ENCODE data around the gene TSPO2. TPM values are rescaled to one million over a fixed set of nuclear protein-coding genes. Genes with fewer than 3 reads are reported as not detected.

The TSPO2 gene
- polyA plus RNA-seq, 1 donor: 0.93 TPM

DNA sequence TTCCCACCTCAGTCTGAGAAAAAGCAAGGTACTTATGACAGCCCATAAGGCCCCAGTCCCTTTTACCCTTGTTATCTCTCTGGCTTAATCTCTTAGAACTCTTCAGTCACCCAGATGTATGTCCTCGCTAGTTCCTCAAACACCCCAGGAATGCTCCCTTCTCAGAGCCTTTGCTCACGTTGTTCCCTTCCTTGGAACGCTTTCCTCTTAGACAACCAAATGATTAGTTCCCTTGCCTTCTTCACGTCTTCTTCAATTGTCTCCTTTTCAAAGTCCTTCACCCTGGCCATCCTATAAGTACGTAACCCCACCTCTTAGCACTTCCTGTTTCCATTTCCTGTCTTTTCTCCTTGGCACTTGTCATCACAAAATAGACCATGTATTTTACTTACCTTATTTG is 9.6 kb downstream of the TSPO2 start:
- DNase-seq: no peak

DNA sequence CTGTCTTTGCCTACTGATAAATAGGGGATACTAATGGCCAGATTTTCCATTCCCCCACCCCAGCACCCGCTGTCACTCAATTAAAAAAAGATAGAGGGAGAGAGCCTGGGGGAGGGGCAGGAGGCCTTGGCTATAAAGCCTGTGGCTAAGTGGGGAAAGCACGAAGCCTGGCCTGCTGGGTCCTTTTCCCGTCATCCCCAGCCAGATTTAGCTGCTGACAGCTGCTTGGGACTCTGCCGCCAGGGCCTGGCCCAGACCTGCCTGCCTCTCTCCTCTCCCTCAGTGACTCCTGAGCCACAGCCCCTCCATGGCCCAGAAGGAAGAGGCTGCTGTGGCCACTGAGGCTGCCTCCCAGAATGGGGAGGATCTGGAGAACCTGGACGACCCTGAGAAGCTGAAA is 10.8 kb downstream of the TSPO2 start, which contains the start of gene APOBEC2:
APOBEC2 (plus strand) TSS at position 162 of the 400 bp plus-strand sequence; CDS start at position 308, 146 bp downstream.
- DNase-seq: peak; percentile 31

DNA sequence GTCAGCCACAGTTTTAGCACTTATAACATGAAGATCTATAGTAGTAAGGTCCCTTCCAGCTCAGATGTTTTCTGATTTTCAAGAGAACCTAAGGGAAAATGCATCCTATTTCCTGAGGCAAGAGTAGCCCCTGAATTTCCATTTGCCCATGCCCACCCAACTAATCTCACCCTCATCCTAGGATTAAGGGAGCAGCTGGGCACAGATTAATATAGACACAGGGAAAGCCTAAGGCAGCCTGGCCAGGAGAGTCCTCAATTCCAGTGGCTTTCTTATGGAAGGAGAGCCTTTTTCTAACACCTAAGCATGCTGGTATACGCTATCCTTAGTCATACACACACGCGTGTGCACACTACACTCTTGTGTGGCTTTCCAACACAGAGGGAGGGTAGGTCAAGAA is 12.2 kb downstream of the TSPO2 start:
- DNase-seq: no peak

DNA sequence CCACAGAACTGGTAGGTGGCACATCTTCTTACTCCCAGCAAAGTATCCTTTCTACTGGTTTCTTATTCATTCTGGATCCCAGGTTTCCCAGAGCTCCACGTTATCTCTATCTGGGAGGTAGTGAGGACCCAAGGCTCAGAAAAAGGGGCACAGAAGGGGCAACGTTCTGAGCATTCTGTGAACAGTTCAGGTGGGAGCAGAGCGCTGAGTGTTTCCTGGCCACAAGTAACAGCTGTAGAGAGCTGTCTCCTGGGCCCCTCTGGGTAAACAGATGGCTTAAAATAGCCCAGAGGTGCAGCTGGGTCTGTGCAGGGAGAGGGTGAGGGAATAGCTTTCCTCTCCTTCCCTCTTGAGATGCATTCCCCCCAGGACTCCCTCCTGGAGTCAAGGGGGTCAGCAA is 12.9 kb downstream of the TSPO2 start:
- DNase-seq: no peak

DNA sequence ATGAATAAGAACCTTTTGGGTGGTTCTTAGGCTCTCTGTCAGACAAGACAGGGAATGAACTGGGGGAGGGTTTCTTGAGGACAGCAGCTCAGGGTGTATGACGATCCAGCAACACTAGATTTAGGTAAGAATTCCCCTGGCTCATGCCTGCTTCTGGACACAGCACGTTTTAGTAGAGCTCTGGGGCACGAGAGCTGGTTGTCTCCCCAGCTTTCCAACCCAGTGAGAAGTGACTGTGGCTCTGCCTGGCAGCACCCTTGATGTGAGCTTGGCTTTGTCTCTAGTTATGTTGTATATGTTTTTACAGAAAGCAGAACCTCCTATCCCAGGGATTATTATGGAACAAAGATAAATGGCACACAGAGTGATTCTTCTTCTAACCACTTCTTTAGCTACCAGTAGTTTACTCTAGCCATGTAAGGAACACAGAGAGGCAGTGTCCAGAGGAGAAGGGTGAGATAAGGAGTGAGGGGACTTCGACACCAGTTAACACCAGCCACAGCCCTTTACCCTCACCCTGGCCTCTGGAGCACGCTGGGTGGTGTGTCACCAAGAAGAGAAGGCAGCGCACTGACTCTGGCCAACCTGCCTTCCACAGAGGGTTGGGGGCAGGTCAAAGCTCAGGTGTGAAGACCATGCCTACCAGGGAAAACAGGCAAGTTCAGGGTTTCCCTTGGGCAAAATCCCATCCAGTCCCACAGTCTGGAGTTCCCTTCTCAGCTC is 14.7 kb downstream of the TSPO2 start:
- no peak for DNase-seq

DNA sequence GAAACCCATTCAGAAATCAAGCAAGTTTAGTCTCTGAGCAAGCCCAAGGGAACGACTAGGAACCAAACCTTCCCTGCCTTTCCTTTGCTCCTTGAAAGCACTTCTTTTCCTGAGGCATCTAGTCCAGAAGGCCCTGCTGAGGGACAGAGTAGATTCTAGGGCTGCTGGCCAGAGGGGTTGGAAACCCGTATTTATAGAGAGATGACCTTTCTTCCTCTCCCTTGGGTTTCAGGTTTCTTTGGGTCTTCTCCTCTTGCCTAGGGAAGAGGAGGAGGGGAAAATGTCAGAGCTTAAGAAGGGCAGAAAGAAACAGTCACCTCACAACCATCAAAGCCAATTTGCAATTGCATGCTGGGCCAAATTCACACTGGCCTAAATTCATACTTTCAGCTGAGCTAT is 16.5 kb downstream of the TSPO2 start:
- DNase-seq: no peak

DNA sequence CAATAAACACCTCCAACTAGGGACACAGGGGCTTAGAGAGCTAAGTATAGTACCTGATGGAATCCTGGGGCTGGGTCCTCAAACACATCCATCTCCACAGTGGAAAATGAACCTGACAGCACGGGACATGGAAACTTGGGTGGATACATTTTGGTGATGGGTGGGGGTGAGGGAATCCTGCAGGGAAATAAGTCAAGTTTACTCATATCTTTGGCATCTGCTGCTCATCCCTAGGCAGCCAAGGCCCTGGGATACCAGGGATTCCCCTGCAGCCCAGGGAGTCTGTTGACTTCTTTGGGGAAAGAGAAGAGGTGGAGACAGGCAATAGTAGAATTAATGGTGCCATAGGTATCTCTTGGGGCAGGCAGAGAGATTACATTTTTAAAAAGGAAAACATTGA is 17.3 kb downstream of the TSPO2 start:
- no peak for DNase-seq

DNA sequence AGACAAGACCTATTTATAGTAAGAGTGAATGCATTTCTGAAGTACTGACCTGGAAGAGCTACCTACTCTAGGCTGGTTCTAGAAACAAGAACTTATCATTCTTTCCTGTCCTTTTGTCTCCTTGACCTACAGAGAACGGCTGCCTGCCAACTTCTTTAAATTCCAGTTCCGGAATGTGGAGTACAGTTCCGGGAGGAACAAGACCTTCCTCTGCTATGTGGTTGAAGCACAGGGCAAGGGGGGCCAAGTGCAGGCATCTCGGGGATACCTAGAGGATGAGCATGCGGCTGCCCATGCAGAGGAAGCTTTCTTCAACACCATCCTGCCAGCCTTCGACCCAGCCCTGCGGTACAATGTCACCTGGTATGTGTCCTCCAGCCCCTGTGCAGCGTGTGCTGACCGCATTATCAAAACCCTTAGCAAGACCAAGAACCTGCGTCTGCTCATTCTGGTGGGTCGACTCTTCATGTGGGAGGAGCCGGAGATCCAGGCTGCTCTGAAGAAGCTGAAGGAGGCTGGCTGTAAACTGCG is 19.0 kb downstream of the TSPO2 start:
- no peak for DNase-seq

DNA sequence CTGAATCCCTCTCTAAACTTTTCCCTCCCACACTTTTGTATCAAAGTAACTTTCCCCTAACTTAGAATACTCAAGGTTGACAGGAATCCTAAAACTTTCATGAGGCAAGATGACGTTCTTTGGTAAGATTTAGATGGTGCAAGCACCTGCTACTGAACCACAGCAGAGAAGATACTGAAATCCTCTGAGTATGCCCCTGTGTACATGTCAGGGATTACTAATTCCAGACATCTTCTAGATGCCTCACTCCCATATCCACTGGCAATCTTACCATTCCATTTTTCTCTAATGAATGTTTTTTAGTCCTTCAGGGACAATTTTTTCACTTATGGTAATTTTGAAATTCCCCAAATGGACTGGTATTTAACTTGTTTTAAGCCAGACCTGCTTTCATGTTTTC is 19.8 kb downstream of the TSPO2 start:
- DNase-seq: no peak

DNA sequence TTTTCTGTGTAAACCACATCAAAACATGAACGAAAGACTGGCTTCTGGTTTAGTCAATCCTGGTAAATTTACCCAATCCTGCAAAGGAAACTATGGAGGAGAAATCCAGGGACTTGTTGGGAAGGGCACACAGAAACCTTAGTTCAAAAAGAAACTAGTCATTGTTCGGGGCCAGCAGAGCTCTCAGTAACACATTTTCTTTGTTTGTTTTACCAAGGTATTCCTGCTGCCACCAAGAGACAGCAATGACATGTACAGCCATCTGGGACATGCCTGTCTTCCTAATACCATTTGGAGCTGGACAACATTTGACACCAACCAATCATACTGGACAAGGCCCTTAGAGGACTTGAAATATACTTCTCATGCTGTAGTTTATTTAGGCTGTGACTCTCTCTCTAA is 21.6 kb downstream of the TSPO2 start:
- no peak for DNase-seq

DNA sequence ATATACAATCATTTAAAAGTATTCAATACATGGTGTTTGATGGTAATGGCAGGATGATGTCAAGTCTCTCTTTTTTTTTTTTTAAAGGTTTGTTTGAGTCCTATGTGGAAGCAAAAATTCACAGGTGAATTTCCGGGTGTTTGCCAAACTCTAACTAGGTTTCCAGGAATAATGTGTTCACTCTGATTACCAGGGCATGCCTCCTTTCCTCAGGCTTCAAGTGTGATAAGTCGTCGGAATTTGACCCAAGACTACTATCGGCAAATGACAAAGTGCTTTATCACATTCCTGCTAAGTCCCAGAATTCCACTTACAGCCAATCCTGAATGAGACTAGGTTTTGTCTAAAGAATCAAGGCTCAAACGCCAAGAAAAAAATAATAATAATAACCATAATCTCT is 22.6 kb downstream of the TSPO2 start:
- DNase-seq: no peak

DNA sequence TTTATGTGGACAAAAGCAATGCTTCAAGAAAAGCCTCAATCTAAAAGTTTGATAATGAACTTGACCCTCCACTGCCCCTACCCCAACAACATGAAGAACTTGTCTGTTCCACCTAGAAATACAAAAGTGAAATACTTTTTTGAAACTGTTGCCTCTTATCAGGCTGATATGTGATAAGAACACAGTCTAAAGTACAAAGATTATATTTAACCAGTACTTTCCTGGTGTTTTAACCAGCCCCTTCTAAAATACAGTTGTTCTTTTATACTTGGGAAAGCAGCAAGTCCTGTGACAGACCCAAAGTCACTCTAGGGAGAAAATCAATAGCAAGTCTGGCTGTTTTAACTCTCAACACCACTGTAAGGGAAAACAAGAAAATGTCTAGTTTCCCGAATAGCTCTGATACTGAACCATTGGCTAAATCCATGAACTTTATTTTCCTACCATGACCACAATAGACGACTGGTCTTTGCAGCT is 23.3 kb downstream of the TSPO2 start:
- DNase-seq: no peak

DNA sequence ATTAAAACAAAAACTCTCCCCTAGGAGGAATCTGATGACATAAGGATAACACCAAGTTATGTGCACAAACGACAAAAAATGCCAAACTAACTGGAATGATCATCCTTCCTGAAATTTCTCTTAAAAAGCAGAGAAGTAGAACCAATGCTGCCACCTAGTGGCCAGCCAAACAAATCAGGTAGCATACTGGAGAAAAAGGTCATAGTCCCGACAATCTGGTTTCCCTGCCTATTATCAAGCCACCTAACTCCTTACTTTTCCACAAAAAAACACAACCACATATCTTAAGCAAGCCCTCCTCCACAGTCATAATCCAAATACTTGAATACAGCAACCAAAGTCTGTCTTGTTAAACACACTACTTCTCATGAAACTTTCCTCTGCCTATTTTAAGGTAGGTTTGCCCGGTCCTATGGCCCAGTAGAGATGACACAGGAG is 24.6 kb downstream of the TSPO2 start:
- peak; percentile 80 for DNase-seq

DNA sequence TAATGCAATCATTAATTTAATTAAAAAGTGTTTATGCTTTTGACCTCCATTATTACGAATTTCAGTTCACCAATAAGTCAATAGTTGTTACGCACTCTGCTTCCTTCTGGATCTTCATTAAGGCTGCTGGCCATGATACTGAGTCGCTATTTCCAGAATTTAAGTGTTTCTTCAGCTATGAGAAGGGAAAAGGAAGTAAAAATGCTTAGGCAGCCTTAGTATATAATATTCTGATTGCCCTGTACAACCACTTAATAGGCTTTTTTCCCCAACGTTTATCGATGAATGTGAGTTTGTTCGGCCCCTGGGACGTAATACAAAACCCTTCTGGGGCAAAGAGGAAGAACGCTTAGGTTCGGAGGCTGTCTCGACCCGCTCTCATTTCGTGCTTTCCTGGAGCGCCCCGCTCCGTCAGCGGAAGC is 29.2 kb downstream of the TSPO2 start:
- DNase-seq: no peak

DNA sequence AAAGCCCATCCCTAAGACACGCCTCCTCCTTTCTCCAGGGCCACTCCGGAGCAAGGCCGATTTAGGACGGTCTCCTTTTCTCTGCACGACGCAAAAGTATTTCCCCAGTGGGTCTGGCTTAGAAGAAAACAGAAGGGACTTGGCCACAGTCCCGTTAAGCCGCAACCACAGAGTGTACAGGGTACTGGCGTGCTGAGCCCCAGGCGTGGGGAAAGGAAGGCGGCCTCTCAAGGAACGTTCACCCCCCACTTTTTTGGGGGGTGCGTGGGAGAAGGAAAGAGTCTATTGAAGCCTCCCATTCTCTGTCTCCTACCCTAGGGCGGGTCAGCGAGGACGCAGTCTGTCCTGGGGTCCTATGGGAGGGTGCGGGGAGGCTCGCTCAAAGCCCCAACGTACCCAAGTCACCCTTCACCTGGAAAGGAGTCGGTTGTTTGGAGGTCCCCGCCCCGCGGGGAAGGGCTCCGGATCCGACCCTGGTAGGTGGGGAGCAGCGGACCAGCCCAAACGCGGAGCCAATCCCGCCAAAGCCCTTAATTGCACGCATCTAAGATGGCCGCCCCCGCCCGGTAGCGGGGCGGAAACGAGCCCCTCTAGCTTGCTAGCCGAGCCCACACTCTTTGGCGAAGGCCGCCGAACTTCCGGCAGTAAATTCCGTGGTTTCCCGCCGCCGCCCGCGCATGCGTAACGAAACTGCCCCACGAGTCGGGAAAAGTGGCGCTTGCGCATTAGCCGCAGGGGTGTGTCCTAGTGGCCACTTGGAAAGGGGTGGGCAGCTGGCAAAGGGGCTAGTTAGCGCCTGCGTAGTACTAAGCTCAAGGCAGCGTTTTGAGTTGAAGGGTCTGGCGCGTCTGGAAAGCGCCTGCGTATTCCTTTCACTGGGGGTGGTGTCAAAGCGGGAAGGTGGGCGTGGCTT is 29.9 kb downstream of the TSPO2 start, which contains the start of gene OARD1:
OARD1 (minus strand) TSS at position 434 of the 913 bp plus-strand sequence. CDS start 722 bp downstream, outside the sequence.
- DNase-seq: peak; percentile 100

DNA sequence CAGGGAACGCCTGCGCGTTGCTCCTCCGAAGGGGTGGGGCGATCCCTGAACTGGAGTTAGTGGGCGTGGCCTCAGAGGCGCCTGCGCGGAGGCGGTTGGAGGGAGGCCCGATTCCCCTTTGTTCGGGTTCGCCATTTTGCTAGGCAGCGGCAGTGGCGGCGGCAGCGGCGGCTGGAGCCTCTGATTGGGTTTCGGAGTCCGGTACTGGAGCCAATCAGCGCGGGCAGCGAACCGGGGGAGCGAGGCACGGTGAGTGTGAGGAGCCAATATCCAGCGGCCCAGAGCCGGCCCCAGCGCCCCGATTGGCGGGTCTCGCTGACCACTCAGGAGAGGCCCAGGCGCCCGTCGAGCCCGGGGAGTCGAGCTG is 30.6 kb downstream of the TSPO2 start, which contains the start of gene NFYA:
NFYA (plus strand) TSS at position 139 of the 367 bp plus-strand sequence. CDS start 6,116 bp downstream, outside the sequence.
- DNase-seq: no peak

DNA sequence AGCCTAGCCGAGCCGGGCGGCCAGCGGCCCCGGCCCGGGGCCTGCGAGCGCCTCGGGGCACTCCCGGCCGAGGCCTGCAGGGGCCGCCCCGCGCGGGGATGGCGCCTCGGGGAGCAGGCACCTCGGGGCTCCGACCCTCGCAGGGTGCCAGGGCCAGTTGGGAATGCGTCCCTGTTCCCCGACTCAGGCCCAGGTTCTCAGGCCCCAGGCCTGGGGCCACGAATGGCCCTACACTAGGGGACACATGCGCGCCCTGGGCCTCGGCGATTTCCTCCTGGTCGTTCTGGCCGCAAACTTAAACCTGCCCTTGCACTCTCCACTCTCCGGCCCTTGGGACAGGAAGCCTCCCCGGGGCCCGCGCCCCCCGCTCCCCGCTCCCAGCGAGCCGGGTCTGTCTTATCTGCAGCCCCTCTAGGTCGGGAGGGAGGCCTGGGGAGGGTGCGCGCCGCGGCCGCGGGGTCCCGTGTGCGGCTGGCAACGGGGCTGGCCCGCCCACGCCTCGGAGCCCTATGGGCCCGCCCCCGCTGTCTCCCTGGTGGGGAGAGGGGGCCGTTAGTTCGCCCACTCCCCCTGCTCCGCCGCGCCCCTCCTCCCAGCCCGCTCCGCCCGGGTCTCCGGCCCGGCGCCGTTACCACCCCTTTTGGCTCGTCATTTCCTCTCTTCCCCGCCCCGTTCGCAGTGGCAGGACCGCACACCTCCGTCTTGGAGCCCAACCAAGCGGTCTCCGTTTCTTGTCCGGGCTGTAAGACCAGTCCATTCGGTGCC is 31.1 kb downstream of the TSPO2 start:
- DNase-seq: peak; percentile 82

DNA sequence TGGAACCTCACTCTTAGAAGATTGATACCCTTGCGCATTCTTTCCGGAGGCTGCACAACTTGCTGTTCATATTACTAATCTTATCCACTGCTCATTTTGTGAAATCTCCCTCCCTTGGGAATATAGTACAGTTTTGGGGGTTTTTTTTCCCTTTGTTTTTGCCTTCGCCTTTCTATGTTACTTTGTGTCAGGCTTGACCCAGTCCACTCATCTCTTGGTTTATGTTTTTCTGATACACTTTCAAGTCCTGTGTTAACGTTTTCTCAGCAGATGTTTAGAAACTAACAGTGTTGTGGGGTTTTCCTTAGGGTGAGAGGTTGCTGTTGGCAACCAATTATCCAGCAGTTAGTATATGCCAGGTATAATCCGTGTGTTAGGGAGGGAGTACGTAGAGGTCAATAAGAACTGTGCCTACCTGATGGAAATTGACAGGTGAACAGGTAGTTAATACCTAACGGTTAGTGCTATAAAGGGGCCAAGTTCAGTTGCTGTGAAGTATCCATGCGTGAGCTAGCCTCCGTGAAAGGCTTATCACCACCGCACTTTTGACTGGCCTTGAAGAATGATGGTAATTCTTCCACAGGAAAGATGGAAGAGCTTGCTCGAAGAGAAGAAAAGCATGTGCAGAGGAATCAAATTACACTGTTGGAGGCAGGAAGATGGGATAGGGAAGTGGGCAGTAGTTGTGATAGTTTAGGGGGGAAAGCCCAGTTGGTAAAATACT is 31.9 kb downstream of the TSPO2 start:
- DNase-seq: peak; percentile 23

DNA sequence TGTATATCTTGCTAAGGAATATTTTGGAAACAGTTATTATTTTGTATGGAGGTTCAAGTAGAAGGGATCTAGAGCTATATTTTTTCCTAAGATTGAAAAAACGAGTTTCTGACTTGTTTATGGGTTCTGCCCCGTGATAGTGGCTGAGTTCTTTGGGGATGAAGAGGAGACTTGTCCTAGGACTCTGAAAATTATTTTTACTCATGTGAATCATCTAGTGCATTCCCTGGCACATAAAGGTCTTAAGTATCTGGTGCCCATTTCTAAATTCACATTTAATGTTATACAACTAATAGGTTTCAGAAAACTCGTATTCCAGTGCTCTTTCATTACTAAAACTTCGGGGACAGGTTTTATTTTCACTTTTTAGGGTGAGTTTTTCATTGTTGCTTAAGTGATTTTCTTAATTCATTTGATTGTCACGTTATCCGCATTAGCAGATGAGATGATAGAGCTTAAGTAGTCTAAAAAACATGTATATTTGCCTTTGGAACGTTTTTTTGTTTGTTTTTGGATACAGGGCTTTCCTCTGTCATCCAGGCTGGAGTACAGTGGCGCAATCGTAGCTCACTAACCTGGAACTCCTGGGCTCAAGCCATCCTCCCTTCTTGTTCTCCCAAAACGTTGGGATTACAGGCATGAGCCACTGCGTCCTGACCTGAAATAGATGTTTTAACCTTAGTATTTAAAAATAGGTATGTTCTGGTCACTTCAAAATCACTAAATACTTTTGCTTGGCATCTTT is 32.6 kb downstream of the TSPO2 start:
- DNase-seq: no peak

All from hindlimb muscle (tissue), 1 donor.